Measurements from ENCODE around the gene ZNF438. TPM values are rescaled to one million over a fixed set of nuclear protein-coding genes. Genes with fewer than 3 reads are reported as not detected.

The ZNF438 gene
- total RNA-seq, 2 donors from 2014 or later, result 1.5 to 10.1 TPM

DNA sequence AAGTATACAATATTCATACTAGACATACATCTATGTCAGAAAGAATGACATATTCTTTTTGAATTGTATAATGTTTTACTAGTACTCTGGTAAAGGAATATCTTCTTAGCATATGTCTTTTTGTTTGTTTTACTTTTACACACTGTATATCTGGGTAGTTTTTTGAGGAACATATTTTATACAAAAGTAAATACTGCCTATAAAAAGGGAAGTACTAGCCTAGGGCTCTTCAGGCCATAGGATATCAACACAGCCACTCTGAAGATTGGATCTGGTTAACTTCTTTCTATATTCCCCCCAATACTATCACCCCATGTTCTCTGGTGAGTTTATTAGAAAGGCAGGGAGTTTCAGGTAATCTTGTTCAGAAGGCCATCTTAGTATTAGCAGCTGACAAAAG, 134.6 kb downstream of the ZNF438 start:
- Histone ChIP-seq H3K9me3 (no peaks in the 10 kb centered on the region), H3K27ac (no peak overlapping the region), H3K36me3 (no peaks in the 10 kb centered on the region), H3K4me1 (replicated peaks) (no peaks in the 10 kb centered on the region), H3K27me3 (replicated peaks; ENCODE audit: insufficient read depth) (no peaks in the 10 kb centered on the region), H3K4me3 (no peak overlapping the region)
- DNase-seq (ENCODE audit: low spot score), result no peak
- TF ChIP-seq POLR2AphosphoS5 (IDR thresholded peaks at IDR 0.05) (no peak), POLR2A (IDR thresholded peaks at IDR 0.05) (no peak)
- TF ChIP-seq, protein P1, sequence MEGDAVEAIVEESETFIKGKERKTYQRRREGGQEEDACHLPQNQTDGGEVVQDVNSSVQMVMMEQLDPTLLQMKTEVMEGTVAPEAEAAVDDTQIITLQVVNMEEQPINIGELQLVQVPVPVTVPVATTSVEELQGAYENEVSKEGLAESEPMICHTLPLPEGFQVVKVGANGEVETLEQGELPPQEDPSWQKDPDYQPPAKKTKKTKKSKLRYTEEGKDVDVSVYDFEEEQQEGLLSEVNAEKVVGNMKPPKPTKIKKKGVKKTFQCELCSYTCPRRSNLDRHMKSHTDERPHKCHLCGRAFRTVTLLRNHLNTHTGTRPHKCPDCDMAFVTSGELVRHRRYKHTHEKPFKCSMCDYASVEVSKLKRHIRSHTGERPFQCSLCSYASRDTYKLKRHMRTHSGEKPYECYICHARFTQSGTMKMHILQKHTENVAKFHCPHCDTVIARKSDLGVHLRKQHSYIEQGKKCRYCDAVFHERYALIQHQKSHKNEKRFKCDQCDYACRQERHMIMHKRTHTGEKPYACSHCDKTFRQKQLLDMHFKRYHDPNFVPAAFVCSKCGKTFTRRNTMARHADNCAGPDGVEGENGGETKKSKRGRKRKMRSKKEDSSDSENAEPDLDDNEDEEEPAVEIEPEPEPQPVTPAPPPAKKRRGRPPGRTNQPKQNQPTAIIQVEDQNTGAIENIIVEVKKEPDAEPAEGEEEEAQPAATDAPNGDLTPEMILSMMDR (IDR thresholded peaks at IDR 0.05), result no peak
- intact Hi-C loops (cut with DNase I), result no loop called here

DNA sequence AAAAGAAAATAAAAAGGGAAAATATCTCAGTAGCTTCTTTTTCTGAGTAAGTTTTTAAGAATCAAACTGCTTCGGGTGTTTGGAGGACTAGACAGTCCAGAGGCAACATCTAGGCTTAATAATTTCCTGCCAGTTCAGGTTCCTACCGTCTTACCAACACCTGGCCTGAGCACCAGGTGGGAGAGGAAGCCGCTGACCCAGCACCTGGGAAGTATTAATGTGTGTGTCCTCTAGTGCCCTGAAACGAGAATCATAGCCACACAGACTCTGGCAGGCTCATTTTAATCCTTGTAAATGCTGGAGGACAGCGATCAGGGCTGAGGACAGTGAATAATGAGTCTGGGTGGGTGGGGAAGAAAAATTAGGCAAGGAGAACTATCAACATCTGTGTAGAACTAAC, 137.4 kb downstream of the ZNF438 start:
- H3K4me1 ChIP-seq (replicated peaks), result no peaks in the 10 kb centered on the region
- H3K4me3 ChIP-seq, result no peak overlapping the region
- no peak for DNase-seq (ENCODE audit: low spot score)
- 66% methylated on average over 5 of the region's 5 CpGs for WGBS
- H3K36me3 ChIP-seq, result no peaks in the 10 kb centered on the region
- H3K27ac ChIP-seq, result no peak overlapping the region
- intact Hi-C loops (cut with DNase I), result no loop called here
- no peaks in the 10 kb centered on the region for H3K9me3 ChIP-seq
- TF ChIP-seq, protein P1 (IDR thresholded peaks at IDR 0.05), result no peak
- TF ChIP-seq POLR2A (IDR thresholded peaks at IDR 0.05) (no peak), POLR2AphosphoS5 (IDR thresholded peaks at IDR 0.05) (no peak)
- no peaks in the 10 kb centered on the region for H3K27me3 ChIP-seq (replicated peaks; ENCODE audit: insufficient read depth)

DNA sequence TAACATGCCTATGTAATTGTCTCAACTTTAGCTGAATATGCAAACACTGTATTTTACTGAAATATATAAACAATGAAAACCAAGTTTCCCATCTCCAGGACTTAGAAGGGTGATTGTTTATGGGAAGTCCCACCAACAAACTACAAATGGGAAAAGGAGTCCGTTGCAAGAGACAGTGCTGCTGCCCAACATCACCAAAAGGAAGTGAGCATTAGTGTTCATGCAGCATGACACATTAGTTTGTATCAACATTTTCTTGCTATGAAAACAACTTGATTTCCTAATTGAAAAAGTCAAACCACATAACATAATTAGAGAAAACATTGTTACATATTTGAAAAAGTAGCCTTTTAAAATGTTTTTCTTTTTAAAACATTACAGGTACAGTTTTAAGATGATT, 138.5 kb downstream of the ZNF438 start:
- Histone ChIP-seq H3K27me3 (replicated peaks; ENCODE audit: insufficient read depth) (no peaks in the 10 kb centered on the region), H3K4me3 (no peak overlapping the region), H3K36me3 (no peaks in the 10 kb centered on the region), H3K27ac (no peak overlapping the region), H3K9me3 (no peaks in the 10 kb centered on the region), H3K4me1 (replicated peaks) (no peaks in the 10 kb centered on the region)
- intact Hi-C loops (cut with DNase I), result no loop called here
- no peak for DNase-seq (ENCODE audit: low spot score)
- 87% methylated on average over 1 of the region's 1 CpG for WGBS
- TF ChIP-seq POLR2AphosphoS5 (IDR thresholded peaks at IDR 0.05) (no peak), POLR2A (IDR thresholded peaks at IDR 0.05) (no peak)
- TF ChIP-seq, protein P1 (IDR thresholded peaks at IDR 0.05), result no peak

DNA sequence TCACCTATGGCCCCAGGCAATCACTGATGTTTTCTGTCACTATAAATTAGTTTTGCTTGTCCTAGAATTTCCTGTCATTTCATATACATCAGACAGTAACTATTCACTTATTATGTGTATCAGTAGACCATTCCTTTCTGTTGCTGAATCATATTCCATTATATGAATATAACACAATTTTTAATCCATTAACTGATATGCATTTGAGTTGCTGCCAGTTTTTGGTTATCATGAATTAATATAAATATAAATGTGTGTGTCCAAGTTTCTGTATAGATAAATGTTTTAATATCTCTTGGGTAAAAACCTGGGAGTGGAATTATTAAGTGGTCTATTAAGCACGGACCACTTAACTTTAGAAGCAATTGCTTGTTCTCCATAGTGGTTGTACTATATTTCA, 143.8 kb downstream of the ZNF438 start:
- WGBS, result 98% methylated on average over 1 of the region's 1 CpG
- intact Hi-C loops (cut with DNase I), result no loop called here
- no peak for TF ChIP-seq POLR2AphosphoS5 (IDR thresholded peaks at IDR 0.05)
- no peak for TF ChIP-seq POLR2A (IDR thresholded peaks at IDR 0.05)
- TF ChIP-seq, protein P1 (IDR thresholded peaks at IDR 0.05), result no peak
- no peak overlapping the region for H3K27ac ChIP-seq
- H3K36me3 ChIP-seq, result no peaks in the 10 kb centered on the region
- H3K4me3 ChIP-seq, result no peak overlapping the region
- H3K9me3 ChIP-seq, result no peaks in the 10 kb centered on the region
- no peaks in the 10 kb centered on the region for H3K27me3 ChIP-seq (replicated peaks; ENCODE audit: insufficient read depth)
- no peak for DNase-seq (ENCODE audit: low spot score)
- H3K4me1 ChIP-seq (replicated peaks), result no peaks in the 10 kb centered on the region

DNA sequence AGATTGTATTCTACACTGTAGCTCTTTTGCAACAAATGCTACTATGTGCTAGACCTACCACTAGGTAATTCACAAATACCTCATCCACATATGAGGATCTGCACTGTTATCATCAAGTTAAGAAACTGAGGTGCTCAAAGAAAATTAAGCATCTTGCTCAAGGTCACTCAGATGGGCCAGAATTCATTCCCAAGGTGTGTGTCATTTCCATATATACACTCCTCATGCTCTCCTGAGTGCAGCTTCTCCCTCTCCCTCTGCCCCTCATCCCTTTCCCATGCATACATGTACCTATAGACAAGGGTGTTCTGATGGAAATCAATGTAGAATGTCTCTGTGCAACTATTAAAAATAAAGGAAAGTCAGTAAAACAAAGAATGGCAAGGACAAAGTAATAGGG, 146.2 kb downstream of the ZNF438 start:
- intact Hi-C loops (cut with DNase I), result no loop called here
- Histone ChIP-seq H3K9me3 (no peaks in the 10 kb centered on the region), H3K36me3 (no peaks in the 10 kb centered on the region), H3K27me3 (replicated peaks; ENCODE audit: insufficient read depth) (no peaks in the 10 kb centered on the region), H3K4me3 (no peak overlapping the region), H3K27ac (no peak overlapping the region), H3K4me1 (replicated peaks) (no peaks in the 10 kb centered on the region)
- no peak for TF ChIP-seq POLR2AphosphoS5 (IDR thresholded peaks at IDR 0.05)
- TF ChIP-seq, protein P1 (IDR thresholded peaks at IDR 0.05), result no peak
- TF ChIP-seq POLR2A (IDR thresholded peaks at IDR 0.05), result no peak
- no peak for DNase-seq (ENCODE audit: low spot score)

Measured in prostate gland (tissue), 2 donors.